ENCODE results near the gene PUDP.
"Not testable (repeated sequence)": the region's sequence is repeated elsewhere in the genome, so short reads cannot be mapped to it uniquely, and the experiment has no call there.

Gene PUDP

GRCh38 chrX:7109049-7109531 is 38.9 kb downstream of the PUDP start:
- no peak for DNase-seq

DNA sequence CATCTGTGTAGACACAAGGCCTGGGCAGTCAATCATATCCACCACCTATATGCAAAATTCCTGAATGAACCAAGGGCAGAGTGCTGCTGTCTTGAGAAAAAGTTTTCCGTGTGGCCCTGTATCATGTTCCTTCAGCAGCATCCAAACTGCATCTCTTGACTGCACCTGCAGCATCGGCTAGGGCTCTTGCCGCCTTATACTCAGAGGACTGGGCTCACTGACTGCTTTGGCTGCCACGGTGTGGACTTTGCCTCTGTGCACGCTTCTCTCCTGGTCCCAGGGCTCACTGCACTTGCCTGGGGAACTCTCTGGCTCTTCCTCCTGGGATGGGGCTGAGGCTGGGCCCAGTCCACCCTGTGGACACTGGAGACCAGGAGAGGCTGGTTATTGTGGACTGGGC is 39.9 kb downstream of the PUDP start:
- DNase-seq: no peak

DNA sequence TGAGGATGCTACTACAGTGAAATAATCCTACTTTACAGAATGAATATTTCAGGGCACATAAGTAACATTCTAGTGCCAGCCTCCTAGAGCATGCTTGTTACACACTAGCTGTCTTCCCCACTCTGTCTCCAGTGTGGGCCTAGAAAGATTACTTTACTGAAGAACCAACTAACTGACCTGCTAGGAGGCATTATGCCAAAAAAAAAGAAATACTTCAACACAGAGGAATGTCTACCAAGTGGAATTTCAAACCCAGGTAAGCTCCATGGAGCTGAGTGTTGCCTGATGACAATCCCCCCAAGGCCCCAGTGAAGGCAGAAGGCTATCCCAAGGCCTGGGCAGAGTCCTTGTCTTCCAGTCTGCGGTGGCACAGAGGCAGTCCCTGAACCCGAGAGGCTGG is 41.3 kb downstream of the PUDP start:
- no peak for DNase-seq

DNA sequence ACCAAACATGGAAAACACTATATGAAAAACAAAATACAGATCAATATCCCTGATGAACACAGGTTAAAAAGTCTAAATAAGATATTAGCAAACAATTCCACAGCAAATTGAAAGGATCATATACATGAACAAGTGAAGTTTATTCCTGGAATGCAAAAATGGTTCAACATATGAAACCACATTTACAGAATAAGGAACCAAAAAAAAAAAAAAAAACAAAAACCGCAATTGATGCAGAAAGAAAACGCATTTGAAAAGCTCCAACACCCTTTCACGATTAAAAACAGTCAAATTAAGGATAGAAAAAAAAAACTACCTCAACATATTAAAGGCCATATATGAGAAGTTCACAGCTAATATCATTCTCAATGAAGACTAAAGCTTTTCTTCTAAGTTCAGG is 45.8 kb downstream of the PUDP start:
- DNase-seq: no peak

DNA sequence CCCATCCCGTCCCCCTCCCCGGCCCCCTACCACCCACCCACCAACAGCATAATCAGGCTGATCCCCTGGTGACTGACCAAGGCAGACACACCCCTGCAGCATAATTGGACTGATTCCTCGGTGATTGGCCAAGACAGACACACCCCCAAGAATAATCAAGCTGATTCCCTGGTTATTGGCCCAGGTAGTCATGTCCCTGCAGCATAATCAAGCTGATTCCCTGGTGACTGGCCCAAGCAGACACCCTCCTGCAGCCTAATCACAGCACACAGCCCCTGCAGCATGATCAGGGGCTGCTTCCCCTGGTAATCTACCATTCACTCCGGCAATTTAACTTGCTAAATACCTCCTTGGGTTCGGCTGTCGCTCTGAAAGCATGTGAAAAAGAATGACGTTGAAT is 47.9 kb downstream of the PUDP start:
- DNase-seq: no peak

DNA sequence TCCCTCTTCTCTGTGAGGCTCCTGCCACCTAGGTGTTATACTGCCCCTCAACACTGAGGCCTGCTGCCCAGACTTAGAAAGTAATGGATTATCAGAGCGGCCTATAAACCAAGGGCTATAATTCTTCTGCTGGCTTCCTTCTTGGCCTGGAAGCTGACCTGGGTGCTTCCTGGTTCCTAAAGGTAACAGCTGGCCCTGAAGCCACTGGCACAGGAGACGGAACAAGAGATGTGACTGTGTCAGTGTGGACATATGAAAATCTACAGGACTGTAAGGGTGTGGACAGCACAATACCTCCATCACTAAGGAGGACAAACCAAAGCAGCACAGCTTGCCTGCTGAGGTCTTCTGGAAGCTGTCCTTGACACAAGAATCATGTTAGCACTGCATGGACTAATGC is 52.3 kb downstream of the PUDP start:
- DNase-seq: not testable (repeated sequence)

DNA sequence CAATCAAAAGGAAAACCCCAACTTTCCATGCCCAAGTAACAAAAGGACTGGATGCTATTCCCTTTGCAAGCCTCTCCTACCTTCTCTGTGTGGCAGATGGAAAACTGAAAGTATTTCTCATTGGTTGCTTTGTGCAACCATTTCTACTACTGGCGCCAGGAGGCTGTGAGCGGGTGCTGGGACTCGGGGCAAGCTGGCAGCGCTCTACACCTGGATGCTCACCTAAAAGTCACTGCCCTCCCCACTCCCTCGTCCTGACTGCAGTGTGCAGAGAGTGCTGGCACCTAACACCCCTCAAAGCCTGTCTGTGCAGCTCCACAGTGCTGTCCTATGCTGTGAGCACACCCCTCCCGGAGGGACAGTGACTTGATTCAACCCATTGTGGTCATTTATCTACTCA is 54.6 kb downstream of the PUDP start:
- no peak for DNase-seq

GRCh38 chrX:7092543-7092942 is 55.4 kb downstream of the PUDP start:
- DNase-seq: no peak

DNA sequence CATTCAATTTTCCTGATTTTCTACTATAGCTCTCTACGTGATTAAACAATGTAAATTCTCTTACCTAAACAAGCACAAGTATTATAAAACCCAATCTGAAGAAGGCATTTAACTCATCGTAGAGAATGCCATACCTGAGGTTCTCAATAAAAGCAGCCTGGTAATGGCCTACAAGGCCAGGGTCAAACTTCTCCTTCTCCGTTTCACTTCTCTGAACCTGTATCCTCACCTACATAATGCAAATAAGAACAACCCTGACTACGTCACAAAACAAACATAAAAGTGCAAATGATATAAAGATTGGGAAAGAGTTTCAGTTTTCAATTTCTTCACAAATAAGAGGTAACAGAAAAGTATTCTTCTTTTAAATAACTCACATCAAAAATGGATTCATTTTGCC is 56.0 kb downstream of the PUDP start:
- no peak for DNase-seq

DNA sequence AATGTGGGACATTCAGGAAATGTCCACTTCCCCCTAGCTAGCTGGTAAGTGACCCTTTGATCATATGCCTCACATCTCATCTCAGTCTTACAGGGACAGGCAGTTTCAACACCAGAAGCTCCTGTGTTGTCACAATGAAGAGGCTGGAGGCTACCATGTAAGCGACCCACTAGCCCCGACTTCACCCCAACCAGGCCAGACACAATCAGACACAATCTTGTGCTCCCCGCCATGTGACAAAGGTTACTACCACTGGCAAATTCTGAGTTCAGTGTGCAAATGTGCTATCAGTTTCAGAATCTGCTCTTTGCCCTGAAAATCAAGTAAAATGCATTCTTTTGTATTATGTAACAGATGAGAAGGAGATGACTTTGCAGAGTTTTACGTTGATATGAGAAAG is 57.3 kb downstream of the PUDP start:
- no peak for DNase-seq

DNA sequence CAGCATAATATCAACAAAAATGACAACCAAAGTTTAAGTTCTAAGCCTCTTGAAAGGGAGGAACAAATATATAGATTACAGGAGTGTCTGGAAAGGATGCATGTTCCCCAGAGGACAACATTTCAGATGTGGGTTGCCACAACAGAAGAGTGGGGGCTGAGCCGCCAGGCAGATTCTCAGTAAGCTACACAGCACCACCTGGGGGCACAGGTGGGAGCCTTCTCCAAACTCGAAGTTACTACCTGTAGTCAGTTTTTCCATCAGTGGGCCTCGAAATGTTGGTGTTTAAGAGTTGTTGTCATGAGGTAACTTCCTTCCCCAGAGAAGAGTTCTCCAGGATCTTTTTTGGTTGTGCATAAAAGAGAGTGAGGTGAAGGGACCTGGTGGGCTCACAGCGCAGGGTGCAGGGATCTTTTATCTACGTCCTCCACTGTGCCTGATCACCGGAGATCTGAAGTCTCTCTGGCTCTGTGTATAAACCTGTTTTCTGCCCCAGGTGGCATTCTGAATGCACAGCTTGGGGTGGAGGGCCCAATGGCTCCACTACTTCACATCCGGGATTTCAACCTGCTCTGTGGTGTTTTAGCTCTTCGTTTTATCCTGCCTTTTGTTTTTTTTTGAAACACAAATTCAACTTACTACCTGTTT is 58.9 kb downstream of the PUDP start:
- DNase-seq: no peak

DNA sequence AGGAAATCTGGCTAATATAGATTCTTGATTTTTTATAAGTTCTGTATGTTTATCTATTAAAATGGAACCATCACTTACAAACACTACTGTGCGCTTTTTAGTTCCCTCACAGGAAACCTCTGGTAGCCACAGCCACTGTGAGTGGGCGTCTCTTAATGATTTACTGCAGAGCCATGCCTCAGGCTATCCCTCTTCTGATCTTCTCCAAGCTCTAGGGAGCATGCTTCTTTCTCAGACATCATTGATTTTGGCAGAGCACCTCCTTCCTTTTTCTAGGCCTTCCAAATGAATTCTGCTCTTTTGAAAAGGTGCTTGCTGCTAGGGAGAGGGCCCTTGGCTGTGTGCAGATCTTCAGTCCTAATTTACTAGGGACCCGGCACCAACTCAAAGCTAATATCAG is 61.6 kb downstream of the PUDP start:
- no peak for DNase-seq

GRCh38 chrX:7085879-7086278 is 62.1 kb downstream of the PUDP start:
- no peak for DNase-seq

GRCh38 chrX:7084841-7085240 is 63.1 kb downstream of the PUDP start:
- DNase-seq: no peak

DNA sequence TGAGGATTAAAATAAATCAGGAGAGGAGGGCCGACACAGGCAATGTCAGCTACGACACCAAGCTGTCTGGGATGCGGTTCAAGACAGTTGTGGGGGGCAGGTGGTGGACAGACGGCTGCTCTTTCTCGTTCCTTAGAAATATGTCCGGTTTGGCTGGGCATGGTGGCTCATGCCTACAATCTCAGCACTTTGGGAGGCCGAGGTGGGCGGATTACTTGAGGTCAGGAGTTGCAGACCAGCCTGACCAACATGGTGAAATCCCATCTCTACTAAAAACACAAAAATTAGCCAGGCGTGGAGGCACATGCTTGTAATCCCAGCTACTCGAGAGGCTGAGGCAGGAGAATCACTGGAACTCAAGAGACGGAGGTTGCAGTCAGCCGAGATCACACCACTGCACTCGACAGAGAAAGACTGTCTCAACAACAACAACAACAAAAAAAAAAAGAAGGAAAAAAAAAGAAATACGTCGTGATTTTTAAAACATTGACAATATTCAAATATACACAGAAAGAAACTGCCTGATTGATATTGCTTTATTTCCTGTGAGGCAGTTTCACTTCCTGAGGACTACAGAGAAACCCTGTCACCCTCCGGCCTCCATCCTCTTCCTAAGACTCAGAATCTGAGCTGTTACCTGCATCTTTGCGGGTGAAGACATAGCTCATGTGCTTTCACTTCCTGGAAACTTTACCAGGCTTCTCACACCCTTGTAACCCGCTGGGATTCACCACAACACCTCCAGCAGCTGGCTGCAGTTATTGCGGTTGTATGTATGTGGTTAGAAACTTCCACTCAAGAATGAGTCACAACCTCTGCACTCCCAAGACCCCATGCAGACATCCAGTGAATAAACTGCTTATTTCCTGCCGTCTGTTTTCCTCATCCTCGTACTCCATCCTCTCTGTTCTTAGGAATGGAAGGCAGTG is 64.2 kb downstream of the PUDP start:
- DNase-seq: peak in 1 of 14 donors; percentile 2

- no peak for DNase-seq
Observed at GRCh38 chrX:7083021-7083420, 64.9 kb downstream of the PUDP start.

GRCh38 chrX:7082556-7082955 is 65.4 kb downstream of the PUDP start:
- DNase-seq: no peak

- DNase-seq: no peak
Observed at GRCh38 chrX:7077241-7078230, 70.4 kb downstream of the PUDP start.

- DNase-seq: peak in 1 of 14 donors; percentile 17
Observed at GRCh38 chrX:7076245-7076661, 71.7 kb downstream of the PUDP start.

DNA sequence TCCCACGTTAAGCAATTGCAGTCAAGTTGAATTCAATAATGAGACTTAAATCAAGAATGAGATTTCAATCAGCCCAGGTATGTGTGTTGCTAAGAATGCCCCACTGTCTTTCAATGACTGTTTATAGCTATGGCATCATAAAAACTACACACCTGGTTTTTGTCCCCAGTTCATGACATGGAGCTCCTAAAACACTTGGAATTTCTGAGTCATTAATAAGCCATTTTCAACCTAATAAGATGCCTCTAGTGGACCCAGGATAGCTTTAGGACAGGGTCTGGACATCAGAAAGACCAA is 73.1 kb downstream of the PUDP start:
- no peak for DNase-seq

DNA sequence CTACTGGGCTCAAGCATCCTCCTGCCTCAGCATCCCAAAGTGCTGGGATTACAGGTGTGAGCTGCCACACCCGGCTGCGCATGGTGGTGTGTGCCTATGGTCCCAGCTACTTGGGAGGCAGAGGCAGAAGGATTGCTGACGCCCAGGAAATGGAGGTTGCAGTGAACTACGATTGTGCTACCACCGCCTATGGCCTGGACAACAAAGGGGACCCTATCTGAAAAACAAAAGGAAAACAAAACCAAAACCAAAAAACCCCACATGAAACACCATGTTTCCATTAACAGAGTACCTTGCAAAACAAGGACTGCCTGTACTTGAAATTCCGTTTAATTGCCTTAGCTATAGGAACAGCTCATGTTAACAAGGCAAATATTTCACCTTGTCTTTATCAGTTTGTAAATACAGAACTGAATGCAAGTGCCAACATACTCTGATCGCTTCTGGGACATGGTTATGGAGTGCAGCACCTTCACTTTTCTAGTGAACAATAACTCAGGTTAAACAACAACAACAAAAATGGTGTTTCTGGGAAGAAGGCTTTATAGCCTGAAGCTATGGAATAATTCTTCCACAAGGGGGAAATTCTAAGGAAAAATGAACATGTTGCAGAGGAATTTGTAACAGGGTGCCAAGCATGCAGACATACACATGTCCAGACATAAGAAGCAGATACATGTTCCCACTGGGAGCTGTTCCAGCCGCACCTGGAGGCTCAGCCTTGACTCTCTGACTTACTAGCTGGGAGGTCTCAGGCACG is 73.6 kb downstream of the PUDP start:
- DNase-seq: no peak

GRCh38 chrX:7073336-7073735 is 74.6 kb downstream of the PUDP start:
- no peak for DNase-seq

All from C1 segment of cervical spinal cord (tissue), 14 donors.